Measurements from ENCODE around the gene SLC6A2. TPM values are rescaled to one million over a fixed set of nuclear protein-coding genes. Genes with fewer than 3 reads are reported as not detected.

The SLC6A2 gene
- total and polyA plus RNA-seq, 9 of the 15 experiments (the other 6 are each of a cell fraction or from before 2014, with no cell fraction given) = not detected

DNA sequence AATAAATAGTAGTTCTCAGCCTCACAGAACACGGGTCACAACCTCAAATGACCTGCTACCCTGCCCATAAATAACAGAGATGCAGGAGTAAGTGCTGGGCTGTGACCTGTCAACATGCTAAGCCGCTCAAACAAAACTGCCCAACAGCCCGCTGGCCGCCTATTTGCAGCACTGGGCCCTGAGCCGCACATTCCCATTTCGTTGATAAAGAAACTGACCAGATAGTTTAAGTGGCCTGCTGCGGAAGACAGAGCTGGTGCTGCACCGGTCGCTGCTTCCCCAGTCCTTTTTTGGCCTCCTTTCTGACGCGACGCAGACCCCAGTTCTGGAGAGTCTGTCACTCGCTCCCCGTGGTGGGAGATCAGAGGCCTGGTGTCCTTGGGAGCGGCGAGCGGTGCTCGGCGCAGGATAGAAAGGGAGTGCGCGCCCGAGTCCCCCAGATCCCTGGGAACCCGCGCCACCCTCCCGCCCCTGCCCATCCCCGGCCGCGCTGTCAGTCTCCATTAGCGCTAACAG is 349 bp upstream of the SLC6A2 start (continued):
- TF ChIP-seq, protein P1, sequence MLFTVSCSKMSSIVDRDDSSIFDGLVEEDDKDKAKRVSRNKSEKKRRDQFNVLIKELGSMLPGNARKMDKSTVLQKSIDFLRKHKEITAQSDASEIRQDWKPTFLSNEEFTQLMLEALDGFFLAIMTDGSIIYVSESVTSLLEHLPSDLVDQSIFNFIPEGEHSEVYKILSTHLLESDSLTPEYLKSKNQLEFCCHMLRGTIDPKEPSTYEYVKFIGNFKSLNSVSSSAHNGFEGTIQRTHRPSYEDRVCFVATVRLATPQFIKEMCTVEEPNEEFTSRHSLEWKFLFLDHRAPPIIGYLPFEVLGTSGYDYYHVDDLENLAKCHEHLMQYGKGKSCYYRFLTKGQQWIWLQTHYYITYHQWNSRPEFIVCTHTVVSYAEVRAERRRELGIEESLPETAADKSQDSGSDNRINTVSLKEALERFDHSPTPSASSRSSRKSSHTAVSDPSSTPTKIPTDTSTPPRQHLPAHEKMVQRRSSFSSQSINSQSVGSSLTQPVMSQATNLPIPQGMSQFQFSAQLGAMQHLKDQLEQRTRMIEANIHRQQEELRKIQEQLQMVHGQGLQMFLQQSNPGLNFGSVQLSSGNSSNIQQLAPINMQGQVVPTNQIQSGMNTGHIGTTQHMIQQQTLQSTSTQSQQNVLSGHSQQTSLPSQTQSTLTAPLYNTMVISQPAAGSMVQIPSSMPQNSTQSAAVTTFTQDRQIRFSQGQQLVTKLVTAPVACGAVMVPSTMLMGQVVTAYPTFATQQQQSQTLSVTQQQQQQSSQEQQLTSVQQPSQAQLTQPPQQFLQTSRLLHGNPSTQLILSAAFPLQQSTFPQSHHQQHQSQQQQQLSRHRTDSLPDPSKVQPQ (CRISPR knock-in tag; IDR thresholded peaks at IDR 0.05; ENCODE audit: borderline replicate concordance) = no peak
- TF ChIP-seq, protein P2, sequence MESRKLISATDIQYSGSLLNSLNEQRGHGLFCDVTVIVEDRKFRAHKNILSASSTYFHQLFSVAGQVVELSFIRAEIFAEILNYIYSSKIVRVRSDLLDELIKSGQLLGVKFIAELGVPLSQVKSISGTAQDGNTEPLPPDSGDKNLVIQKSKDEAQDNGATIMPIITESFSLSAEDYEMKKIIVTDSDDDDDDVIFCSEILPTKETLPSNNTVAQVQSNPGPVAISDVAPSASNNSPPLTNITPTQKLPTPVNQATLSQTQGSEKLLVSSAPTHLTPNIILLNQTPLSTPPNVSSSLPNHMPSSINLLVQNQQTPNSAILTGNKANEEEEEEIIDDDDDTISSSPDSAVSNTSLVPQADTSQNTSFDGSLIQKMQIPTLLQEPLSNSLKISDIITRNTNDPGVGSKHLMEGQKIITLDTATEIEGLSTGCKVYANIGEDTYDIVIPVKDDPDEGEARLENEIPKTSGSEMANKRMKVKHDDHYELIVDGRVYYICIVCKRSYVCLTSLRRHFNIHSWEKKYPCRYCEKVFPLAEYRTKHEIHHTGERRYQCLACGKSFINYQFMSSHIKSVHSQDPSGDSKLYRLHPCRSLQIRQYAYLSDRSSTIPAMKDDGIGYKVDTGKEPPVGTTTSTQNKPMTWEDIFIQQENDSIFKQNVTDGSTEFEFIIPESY (CRISPR knock-in tag; IDR thresholded peaks at IDR 0.05) = no peak
- TF ChIP-seq RBM39 (optimal IDR thresholded peaks at IDR 0.05; ENCODE audit: low read depth, low read length) (no peak), GABPB2 (CRISPR knock-in tag; conservative IDR thresholded peaks at IDR 0.05) (no peak), TAF9B (IDR thresholded peaks at IDR 0.05; ENCODE audit: partially characterized antibody) (no peak), TCF7 (IDR thresholded peaks at IDR 0.05; ENCODE audit: borderline replicate concordance) (no peak), ESRRB (CRISPR knock-in tag; IDR thresholded peaks at IDR 0.05; ENCODE audit: borderline replicate concordance) (no peak), CSDE1 (IDR thresholded peaks at IDR 0.05) (no peak), MYC (IDR thresholded peaks at IDR 0.05; ENCODE audit: low read depth, low read length) (no peak), MYC (CRISPR knock-in tag; IDR thresholded peaks at IDR 0.05; ENCODE audit: borderline replicate concordance, low read depth) (no peak), CEBPB (tag; IDR thresholded peaks at IDR 0.05) (no peak)

All from K562 (cell line).